NOMO-1 (cell line): ENCODE results near the gene TBCD.

Experiments used
- DNase-seq, 2 experiments: peaks; one replicate each; lab custom pipeline; 2025; ENCODE audit not compliant: unreplicated experiment in 2 of 2; lab: John Stamatoyannopoulos, UW

TBCD gene

GRCh38 chr17:82917699-82918345 lies 166.0 kb downstream of the TBCD start:
- DNase-seq = peak in 1 of 2 experiments; percentile 20

DNA sequence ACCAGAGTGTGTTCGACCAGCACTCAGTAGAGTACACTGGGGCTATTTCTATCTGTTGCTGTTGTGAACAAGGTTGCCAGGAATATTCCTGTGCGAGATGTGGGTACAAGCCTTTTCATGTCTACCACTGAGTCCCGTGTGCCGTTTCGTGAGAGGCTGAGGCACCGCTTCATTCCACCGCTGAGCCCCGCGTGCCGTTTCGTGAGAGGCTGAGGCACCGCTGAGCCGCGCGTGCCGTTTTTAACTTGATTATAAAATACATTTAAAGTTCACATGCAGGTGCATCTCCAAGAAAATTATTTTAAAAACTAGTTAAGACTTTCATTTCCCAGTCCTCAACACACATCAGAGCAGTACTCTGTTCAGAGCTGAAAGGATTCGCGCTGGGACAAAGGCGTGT lies 166.6 kb downstream of the TBCD start:
- DNase-seq = no peak

- DNase-seq = no peak
These were observed 168.3 kb downstream of the TBCD start for GRCh38 chr17:82920150-82920549.

- no peak for DNase-seq
These were observed 168.8 kb downstream of the TBCD start for GRCh38 chr17:82920715-82921114.

- DNase-seq = no peak
These were observed 169.6 kb downstream of the TBCD start for GRCh38 chr17:82921426-82921825.

- no peak for DNase-seq
These were observed 170.8 kb downstream of the TBCD start for GRCh38 chr17:82922646-82923045.

- no peak for DNase-seq
These were observed 171.7 kb downstream of the TBCD start for GRCh38 chr17:82923366-82924113.

DNA sequence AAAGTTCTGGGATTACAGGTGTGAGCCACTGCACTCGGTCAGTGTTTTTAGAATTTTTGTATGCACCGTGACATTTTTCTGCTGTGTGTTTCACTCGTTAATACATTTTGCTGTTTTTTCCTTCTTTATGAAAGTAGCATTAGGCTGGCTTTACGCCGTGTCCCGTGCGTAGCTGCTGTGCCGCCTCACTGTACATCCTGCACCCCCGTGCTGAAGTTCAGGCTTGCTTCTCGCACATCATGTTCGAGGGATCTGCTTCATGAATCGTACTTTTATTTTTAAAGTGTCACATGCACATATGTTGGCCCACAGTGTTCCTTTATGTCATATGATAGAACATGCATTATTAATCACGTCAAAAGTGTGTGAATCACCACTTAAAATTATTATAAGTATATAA lies 172.3 kb downstream of the TBCD start:
- DNase-seq = no peak

DNA sequence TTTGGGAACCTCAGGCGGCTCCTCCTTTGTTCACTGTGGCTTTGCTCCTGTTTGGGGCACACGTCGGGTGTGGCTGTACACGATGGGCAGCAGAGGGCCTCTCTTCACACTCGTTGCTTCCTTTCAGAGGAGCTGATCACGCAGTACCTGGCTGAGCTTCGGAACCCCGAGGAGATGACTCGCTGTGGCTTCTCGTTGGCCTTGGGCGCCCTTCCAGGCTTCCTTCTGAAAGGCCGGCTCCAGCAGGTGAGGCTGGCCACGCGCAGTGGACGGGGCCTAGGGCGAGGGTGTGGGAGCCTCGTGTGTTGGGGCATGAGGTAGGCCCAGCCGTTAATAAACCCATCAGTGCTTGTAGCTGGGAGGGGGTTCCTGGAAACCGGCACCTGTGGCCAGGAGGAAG lies 172.9 kb downstream of the TBCD start:
- no peak for DNase-seq

- DNase-seq = no peak
These were observed 173.5 kb downstream of the TBCD start for GRCh38 chr17:82925336-82925735.

DNA sequence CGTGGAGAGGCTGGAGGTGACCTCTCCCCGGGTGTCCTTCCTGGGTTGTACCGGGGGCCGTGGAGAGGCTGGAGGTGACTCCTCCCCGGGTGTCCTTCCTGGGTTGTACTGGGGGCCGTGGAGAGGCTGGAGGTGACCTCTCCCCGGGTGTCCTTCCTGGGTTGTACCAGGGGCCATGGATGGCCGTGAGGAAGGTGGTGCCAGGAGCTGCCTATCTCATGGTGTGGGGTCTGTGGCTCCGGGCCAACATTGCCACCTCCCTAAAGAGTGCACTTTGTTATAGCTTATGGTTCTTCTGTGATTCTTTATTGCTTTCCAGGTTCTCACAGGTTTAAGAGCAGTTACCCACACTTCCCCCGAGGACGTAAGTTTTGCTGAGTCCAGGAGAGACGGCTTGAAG lies 174.2 kb downstream of the TBCD start:
- no peak for DNase-seq

DNA sequence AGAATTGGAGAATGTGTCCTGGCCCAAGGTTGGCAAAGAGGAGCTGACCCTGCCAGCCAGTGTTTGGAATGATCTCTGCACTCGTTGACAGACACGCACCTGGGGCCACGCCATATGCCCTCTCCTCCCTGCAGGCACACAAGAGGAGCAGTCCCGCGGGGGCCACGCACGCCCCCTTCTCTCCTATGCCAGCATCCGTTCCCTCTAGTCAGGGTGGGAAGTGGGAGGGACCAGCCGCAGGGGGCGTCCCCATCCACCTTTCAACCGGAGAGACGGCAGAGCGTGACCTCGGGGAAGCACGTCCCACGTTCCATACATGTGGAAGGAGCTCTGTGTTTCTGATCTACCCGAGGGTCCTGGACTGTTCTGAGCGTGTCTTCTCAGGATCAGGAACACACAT lies 174.9 kb downstream of the TBCD start:
- no peak for DNase-seq

DNA sequence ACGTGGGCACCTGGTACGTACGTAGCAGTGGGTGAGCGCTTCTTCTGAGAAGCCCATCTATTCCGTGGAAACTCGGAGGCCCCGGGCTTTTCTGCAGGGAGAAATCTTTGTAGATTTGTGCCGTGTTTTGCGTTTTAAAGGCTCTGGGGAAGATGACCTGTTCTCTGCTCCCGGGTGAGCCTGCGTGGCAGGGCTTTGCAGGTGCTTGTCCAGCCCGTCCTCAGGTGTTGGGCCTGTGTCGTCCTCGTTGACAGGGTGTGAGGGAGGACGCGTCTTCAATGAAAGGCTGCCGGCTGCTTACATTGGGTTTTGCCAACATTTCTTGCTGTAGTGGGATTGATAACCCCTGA lies 175.4 kb downstream of the TBCD start:
- no peak for DNase-seq

- DNase-seq = no peak
These were observed 176.1 kb downstream of the TBCD start for GRCh38 chr17:82927661-82928601.

GRCh38 chr17:82929011-82929622 lies 177.3 kb downstream of the TBCD start:
- no peak for DNase-seq

GRCh38 chr17:82929676-82930042 lies 177.8 kb downstream of the TBCD start:
- DNase-seq = no peak

DNA sequence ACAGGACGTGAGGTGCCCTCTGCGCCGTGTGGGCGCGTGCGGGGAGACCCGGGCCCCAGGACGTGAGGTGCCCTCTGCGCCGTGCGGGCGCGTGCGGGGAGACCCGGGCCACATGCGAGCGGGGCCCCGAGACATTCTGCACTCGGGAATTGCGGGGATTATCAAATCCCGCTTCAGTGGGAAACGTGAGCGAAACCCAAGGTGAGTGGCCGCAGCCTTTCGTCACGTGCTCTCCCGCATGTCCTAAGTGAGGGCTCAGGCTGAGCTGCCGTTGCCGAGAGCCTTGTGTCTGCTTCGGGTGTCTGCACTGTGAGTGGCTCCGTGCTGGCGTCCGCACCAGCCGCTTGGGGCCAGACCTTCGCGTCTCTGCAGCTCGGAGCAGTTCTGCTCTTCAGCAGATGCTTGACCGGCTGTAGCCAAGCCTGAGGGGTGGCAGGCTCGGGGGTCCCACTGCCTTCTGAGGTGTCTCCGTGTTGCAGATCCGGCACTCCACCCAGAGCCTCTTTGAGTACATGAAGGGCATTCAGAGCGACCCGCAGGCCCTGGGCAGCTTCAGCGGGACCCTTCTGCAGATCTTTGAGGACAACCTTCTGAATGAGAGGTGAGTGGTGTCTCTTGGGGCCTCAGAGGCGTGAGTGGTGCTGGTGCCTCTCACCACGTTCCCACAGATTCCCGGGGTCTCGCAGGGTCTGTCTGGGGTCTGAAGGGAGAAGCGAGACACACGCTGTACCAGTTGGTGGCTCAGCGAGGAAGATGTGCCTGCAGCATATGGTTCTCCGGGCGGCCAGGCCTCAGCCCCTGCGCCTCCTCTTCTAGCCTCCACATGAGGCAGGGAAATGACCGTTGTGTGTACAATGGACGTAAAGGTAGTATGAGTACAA lies 178.4 kb downstream of the TBCD start:
- no peak for DNase-seq

DNA sequence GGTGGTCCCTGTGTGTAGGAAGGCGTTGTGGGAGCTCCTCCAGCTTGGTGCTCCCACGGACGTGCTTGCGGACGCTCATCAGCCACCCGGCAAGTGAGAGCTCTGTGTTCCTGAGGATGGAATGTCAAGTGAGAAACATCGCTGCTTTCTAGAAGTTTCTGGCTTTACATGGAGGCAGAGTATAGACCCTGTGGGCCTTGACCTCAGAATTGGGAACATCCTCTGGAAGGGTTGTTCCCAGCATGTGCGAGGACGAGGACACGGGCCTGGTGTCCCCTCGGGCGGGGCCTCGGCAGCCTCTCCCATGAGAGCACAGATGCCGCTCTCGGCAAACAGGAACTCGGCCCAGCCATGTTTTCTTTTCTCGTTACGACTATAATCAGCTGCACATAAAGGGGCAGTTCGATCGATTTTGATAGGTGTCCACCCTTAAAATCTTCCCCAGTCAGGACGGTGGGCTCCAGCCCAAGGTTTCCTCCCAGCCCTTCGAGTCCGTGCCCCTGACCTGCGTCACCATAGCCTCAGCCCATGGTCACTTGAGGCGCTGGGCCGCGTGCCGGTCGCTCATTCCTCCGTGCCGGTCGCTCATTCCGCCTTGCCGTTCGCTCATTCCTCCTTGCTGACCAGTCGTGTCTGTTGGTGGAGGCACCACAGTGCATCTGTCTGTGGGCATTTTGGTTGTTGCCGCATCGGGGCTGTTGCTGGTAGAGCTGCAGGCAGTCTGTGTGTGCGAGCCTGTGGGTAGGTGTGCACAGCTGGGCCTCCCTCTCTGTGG lies 179.2 kb downstream of the TBCD start:
- no peak for DNase-seq

GRCh38 chr17:82931699-82932517 lies 180.0 kb downstream of the TBCD start:
- no peak for DNase-seq
